HepG2 (cell line): ENCODE measurements around the gene ARHGAP29. TPM values are rescaled to one million over a fixed set of nuclear protein-coding genes. Genes with fewer than 3 reads are reported as not detected.

Experiments
- BORCS8-MEF2B ChIP-seq: sonication (generic); formaldehyde crosslinking; IDR thresholded peaks from 2 replicates; pipeline ENCODE4 v1.8.0; 2022; ENCODE audit warnings: mild to moderate bottlenecking, missing genetic modification reagents
- DNMT3B ChIP-seq: conservative IDR thresholded peaks from 2 replicates; pipeline ENCODE4 v1.6.1; 2016; ENCODE audit warnings: missing biosample characterization, control low read depth
- MATR3 ChIP-seq: sonication (generic); formaldehyde crosslinking; IDR thresholded peaks from 2 replicates; pipeline ENCODE4 v1.4.0; 2020; ENCODE audit warnings: missing genetic modification reagents
- MIER3 ChIP-seq: IDR thresholded peaks from 2 replicates; pipeline ENCODE4 v1.6.1; 2016; ENCODE audit warnings: missing compliant biosample characterization, borderline replicate concordance
- POLR2AphosphoS2 ChIP-seq: IDR thresholded peaks from 2 replicates; pipeline ENCODE4 v1.6.1; 2011; ENCODE audit warnings: low read depth, low read length, improper control_type of control experiment
- RBM39 ChIP-seq: fragments of 200-400 bp; formaldehyde crosslinking; IDR thresholded peaks from one replicate; pipeline ENCODE4 v1.6.1; 2018; ENCODE audit warnings: antibody characterized with exemption, mild to moderate bottlenecking, low read depth, low read length; ENCODE audit not compliant: poor library complexity, severe bottlenecking
- SIX1 ChIP-seq: sonication (generic); formaldehyde crosslinking; IDR thresholded peaks from 2 replicates; pipeline ENCODE4 v1.4.0; 2020; ENCODE audit warnings: missing genetic modification reagents, borderline replicate concordance
- SIX4 ChIP-seq: sonication (generic); formaldehyde crosslinking; IDR thresholded peaks from 2 replicates; pipeline ENCODE4 v1.4.0; 2020; ENCODE audit warnings: missing genetic modification reagents
- SMYD3 ChIP-seq: sonication (generic); formaldehyde crosslinking; IDR thresholded peaks from 2 replicates; pipeline ENCODE4 v1.8.1; 2023; ENCODE audit warnings: mild to moderate bottlenecking, missing genetic modification reagents
- SOX6 ChIP-seq, 2 experiments: fragments of 450-650 bp in 1 of 2; sonication (generic) in 1 of 2; formaldehyde crosslinking in 1 of 2; IDR thresholded peaks; 2 replicates each; pipeline versions ENCODE4 v1.4.0 to v1.6.1; 2017 to 2020; ENCODE audit warnings: antibody characterized with exemption in 1 of 2, mild to moderate bottlenecking in 1 of 2, missing genetic modification reagents in 1 of 2
- SYNCRIP ChIP-seq: fragments of 200-400 bp; formaldehyde crosslinking; IDR thresholded peaks from 2 replicates; pipeline ENCODE4 v1.6.1; 2018; ENCODE audit warnings: mild to moderate bottlenecking, low read depth, low read length; ENCODE audit not compliant: insufficient read depth
- ZIK1 ChIP-seq: sonication (generic); formaldehyde crosslinking; IDR thresholded peaks from 2 replicates; pipeline ENCODE4 v1.5.0; 2020; ENCODE audit warnings: mild to moderate bottlenecking, low read depth, missing genetic modification reagents, borderline replicate concordance
- ZNF160 ChIP-seq: sonication (generic); formaldehyde crosslinking; IDR thresholded peaks from 2 replicates; pipeline ENCODE4 v1.8.0; 2022; ENCODE audit warnings: mild to moderate bottlenecking, inconsistent platforms, missing genetic modification reagents
- ZNF17 ChIP-seq: sonication (generic); formaldehyde crosslinking; IDR thresholded peaks from 2 replicates; pipeline ENCODE4 v1.5.0; 2020; ENCODE audit warnings: mild to moderate bottlenecking, missing genetic modification reagents
- ZNF546 ChIP-seq: sonication (generic); formaldehyde crosslinking; conservative IDR thresholded peaks from 2 replicates; pipeline ENCODE4 v1.8.1; 2023; ENCODE audit warnings: mild to moderate bottlenecking, missing genetic modification reagents
- ZNF567 ChIP-seq: sonication (generic); formaldehyde crosslinking; IDR thresholded peaks from 2 replicates; pipeline ENCODE4 v1.8.1; 2023; ENCODE audit warnings: mild to moderate bottlenecking, missing genetic modification reagents, borderline replicate concordance
- ZNF790 ChIP-seq: sonication (generic); formaldehyde crosslinking; IDR thresholded peaks from 2 replicates; pipeline ENCODE4 v1.8.0; 2022; ENCODE audit warnings: missing genetic modification reagents, mild to moderate bottlenecking, borderline replicate concordance
- polyA plus RNA-seq, 8 experiments: library from polyadenylated mRNA; depleted of rRNA in 3 of 8; stranded (reverse) in 7 of 8; unstranded in 1 of 8; fragments of >200 nt; fragmentation: Illumina TruSeq in 4 of 8; extraction: Trizol in 4 of 8; gene quantifications; 2 replicates each; pipeline versions ENCODE4 v1.2.1 to v1.2.3, GENCODE V29; 2011 to 2016; ENCODE audit warnings: low read depth in 4 of 8, missing spikeins in 1 of 8, mixed read lengths in 1 of 8; ENCODE audit not compliant: insufficient read depth in 1 of 8
- total RNA-seq, 5 experiments: library from RNA; depleted of rRNA; stranded (reverse); fragments of >200 nt; fragmentation: Illumina TruSeq; extraction: Trizol; gene quantifications; 2 replicates each; pipeline ENCODE4 v1.2.3, GENCODE V29; 2016; ENCODE audit warnings: low read depth in 1 of 5
- TF ChIP-seq, protein P1 (sequence below): fragments of 450-650 bp; IDR thresholded peaks from 2 replicates; pipeline ENCODE4 v1.6.1; 2017; ENCODE audit warnings: mild to moderate bottlenecking
- TF ChIP-seq, protein P2 (sequence below): IDR thresholded peaks from 2 replicates; pipeline ENCODE4 v1.6.1; 2016; ENCODE audit warnings: missing compliant biosample characterization, missing genetic modification reagents, borderline replicate concordance
- TF ChIP-seq, protein P3 (sequence below): IDR thresholded peaks from 2 replicates; pipeline ENCODE4 v1.6.1; 2016; ENCODE audit warnings: mild to moderate bottlenecking, missing biosample characterization, missing genetic modification reagents
- TF ChIP-seq, protein P4 (sequence below): sonication (generic); formaldehyde crosslinking; IDR thresholded peaks from 2 replicates; pipeline ENCODE4 v1.8.1; 2023; ENCODE audit warnings: mild to moderate bottlenecking, missing genetic modification reagents
- TF ChIP-seq, protein P5 (sequence below): sonication (generic); formaldehyde crosslinking; IDR thresholded peaks from 2 replicates; pipeline ENCODE4 v1.4.0; 2020; ENCODE audit warnings: missing genetic modification reagents, low read depth, mild to moderate bottlenecking, borderline replicate concordance

ARHGAP29 gene
- total and polyA plus RNA-seq, 2 of the 13 experiments (the other 11 are each of a cell fraction or from before 2014, with no cell fraction given): 12.8 to 18.3 TPM

DNA sequence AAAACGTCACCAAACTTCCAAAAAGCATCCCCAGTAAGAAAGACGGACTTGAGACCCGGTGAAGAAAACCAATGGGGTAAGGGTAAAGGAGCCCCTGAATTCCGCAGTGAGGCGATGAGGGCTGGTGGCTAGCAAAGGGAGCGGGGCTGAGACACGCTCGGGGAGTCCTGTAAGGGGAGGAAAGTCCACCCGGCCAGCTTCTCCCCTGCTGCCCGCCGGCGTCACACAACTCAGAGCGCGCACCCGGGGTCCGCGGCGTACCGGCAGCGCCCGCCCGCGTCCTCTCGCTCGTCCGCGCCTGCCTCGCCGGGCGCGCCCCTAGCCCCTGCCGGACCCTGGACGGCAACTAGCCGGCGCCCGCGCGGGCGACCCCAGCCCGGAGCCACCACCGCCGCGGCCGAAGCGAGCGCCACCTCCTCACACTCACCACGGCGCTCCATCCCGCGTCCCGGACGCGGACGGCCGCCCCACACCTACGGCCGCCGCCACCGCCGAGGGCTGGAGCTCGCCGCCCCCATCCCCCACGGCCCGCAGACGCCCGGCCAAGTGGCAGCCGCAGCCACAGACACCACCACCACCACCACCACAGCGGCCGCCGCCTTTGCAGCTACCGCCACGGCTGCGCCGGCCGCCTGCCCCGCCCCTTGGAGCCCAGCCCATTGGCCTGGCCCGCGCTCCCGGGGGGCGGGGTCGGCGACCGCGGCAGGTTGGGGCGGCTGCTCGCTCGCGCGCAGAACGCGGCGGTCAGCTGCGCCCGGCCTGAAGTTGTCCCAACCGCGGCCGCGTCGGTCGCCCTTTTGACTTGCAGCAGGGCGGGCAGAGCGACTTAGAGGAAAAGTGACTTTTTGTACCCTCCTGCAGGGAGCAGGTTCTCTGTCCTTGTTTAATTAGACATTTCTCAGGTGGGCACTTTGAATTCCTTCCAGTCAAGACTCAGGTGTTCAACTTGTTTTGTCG lies 10.0 kb upstream of the ARHGAP29 start (continued):
- TF ChIP-seq ZIK1 (CRISPR knock-in tag) (no peak; the same call in 1 of the 2 replicates), SOX6 (IDR thresholded peaks at IDR 0.05) (no peak), SOX6 (CRISPR knock-in tag; IDR thresholded peaks at IDR 0.05) (peak; percentile 16; the same call in 1 of the 2 replicates), MIER3 (CRISPR knock-in tag) (no peak), SYNCRIP (no peak), POLR2AphosphoS2 (no peak), SIX1 (CRISPR knock-in tag) (no peak), BORCS8-MEF2B (CRISPR knock-in tag) (no peak; the same call in 1 of the 2 replicates), DNMT3B (CRISPR knock-in tag) (no peak), MATR3 (CRISPR knock-in tag) (no peak), ZNF17 (no peak), ZNF790 (no peak; the same call in 1 of the 2 replicates), ZNF546 (CRISPR knock-in tag) (0 out of 2 replicates have a peak, but pooled peaks have one; percentile 34), SMYD3 (CRISPR knock-in tag) (no peak), SIX4 (CRISPR knock-in tag) (no peak), ZNF160 (0 out of 2 replicates have a peak, but pooled peaks have one; percentile 40), RBM39 (no peak), ZNF567 (CRISPR knock-in tag) (0 out of 2 replicates have a peak, but pooled peaks have one; percentile 65)
- TF ChIP-seq, protein P1, sequence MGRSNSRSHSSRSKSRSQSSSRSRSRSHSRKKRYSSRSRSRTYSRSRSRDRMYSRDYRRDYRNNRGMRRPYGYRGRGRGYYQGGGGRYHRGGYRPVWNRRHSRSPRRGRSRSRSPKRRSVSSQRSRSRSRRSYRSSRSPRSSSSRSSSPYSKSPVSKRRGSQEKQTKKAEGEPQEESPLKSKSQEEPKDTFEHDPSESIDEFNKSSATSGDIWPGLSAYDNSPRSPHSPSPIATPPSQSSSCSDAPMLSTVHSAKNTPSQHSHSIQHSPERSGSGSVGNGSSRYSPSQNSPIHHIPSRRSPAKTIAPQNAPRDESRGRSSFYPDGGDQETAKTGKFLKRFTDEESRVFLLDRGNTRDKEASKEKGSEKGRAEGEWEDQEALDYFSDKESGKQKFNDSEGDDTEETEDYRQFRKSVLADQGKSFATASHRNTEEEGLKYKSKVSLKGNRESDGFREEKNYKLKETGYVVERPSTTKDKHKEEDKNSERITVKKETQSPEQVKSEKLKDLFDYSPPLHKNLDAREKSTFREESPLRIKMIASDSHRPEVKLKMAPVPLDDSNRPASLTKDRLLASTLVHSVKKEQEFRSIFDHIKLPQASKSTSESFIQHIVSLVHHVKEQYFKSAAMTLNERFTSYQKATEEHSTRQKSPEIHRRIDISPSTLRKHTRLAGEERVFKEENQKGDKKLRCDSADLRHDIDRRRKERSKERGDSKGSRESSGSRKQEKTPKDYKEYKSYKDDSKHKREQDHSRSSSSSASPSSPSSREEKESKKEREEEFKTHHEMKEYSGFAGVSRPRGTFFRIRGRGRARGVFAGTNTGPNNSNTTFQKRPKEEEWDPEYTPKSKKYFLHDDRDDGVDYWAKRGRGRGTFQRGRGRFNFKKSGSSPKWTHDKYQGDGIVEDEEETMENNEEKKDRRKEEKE: no peak
- TF ChIP-seq, protein P2, sequence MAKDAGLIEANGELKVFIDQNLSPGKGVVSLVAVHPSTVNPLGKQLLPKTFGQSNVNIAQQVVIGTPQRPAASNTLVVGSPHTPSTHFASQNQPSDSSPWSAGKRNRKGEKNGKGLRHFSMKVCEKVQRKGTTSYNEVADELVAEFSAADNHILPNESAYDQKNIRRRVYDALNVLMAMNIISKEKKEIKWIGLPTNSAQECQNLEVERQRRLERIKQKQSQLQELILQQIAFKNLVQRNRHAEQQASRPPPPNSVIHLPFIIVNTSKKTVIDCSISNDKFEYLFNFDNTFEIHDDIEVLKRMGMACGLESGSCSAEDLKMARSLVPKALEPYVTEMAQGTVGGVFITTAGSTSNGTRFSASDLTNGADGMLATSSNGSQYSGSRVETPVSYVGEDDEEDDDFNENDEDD: peak; percentile 72; the same call in 1 of the 2 replicates
- TF ChIP-seq, protein P3, sequence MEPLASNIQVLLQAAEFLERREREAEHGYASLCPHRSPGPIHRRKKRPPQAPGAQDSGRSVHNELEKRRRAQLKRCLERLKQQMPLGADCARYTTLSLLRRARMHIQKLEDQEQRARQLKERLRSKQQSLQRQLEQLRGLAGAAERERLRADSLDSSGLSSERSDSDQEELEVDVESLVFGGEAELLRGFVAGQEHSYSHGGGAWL (CRISPR knock-in tag): no peak
- TF ChIP-seq, protein P4, sequence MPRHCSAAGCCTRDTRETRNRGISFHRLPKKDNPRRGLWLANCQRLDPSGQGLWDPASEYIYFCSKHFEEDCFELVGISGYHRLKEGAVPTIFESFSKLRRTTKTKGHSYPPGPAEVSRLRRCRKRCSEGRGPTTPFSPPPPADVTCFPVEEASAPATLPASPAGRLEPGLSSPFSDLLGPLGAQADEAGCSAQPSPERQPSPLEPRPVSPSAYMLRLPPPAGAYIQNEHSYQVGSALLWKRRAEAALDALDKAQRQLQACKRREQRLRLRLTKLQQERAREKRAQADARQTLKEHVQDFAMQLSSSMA (CRISPR knock-in tag): no peak
- TF ChIP-seq, protein P5, sequence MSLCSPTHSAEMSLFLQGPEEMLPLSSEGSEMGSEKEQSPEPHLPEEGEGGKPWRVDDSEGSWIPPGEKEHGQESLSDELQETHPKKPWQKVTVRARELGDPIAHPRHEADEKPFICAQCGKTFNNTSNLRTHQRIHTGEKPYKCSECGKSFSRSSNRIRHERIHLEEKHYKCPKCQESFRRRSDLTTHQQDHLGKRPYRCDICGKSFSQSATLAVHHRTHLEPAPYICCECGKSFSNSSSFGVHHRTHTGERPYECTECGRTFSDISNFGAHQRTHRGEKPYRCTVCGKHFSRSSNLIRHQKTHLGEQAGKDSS (CRISPR knock-in tag): peak; percentile 44; the same call in 1 of the 2 replicates
